T-helper 1 cell treated with Interleukin-12 subunit alpha and Interleukin-12 subunit beta and Interleukin-4 antibody, amounts not matched to agents 30 μg/mL and 1 μg/mL, for 36 hours (primary cell): ENCODE data around the gene KLHL41.
"Not testable (repeated sequence)": the region's sequence is repeated elsewhere in the genome, so short reads cannot be mapped to it uniquely, and the experiment has no call there.

Experiments used
- H3K27ac Mint-ChIP-seq: one replicate; pipeline ENCODE4 v1.8.0; 2021; ENCODE audit warnings: mild to moderate bottlenecking, mixed read lengths
- H3K27me3 Mint-ChIP-seq: one replicate; pipeline ENCODE4 v1.8.0; 2021; ENCODE audit warnings: low read depth, mixed read lengths
- H3K36me3 Mint-ChIP-seq: one replicate; pipeline ENCODE4 v1.8.0; 2021; ENCODE audit warnings: low read depth, mixed read lengths
- H3K4me1 Mint-ChIP-seq: one replicate; pipeline ENCODE4 v1.8.0; 2021; ENCODE audit warnings: low read depth, mixed read lengths
- H3K4me3 Mint-ChIP-seq: one replicate; pipeline ENCODE4 v1.8.0; 2021; ENCODE audit warnings: mild to moderate bottlenecking, moderate library complexity, mixed read lengths
- H3K9me3 Mint-ChIP-seq: one replicate; pipeline ENCODE4 v1.8.0; 2021; ENCODE audit warnings: mixed read lengths

KLHL41 gene

DNA sequence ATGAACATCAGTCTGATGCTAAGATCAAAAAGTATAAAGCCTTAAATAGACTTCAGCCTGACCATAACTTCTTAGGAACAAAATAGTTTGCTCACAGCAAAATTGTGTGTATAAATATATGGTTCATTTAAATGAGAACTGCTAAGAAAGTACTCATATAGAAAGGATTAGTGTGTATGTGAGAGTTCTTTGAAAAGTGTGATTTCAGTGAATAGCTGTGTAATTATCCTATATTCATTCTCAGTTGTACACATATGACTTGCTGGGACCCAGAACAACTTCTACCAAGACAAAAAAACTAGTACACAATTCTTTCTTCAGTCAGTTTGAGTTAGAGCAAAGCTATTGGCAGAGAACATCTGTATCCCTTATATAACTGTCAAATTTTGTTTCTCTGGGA is 23.0 kb upstream of the KLHL41 start:
- Mint-ChIP-seq H3K9me3 (no peaks in the 10 kb centered on the region), H3K27ac (no peak overlapping the region), H3K36me3 (no peaks in the 10 kb centered on the region), H3K4me1 (no peaks in the 10 kb centered on the region), H3K4me3 (no peak overlapping the region), H3K27me3 (no peaks in the 10 kb centered on the region)

DNA sequence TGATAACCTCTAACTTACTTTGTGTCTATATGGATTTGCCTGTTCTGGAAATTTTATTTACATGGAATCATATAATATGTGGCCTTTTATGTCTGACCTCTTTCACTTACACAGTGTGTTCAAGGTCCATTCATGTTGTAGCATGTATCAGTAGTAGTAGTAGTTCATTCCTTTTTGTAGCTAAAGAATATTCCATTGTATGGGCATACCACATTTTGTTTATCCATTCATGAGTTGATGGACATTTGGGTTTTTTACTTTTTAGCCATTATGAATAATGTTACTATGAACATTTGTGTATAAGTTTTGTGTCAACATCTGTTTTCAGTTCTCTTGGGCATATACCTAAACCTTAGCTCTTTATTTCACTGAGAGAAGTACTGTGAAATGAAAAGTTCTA is 18.7 kb upstream of the KLHL41 start:
- no peak overlapping the region for H3K4me3 Mint-ChIP-seq
- H3K4me1 Mint-ChIP-seq: no peaks in the 10 kb centered on the region
- H3K9me3 Mint-ChIP-seq: no peaks in the 10 kb centered on the region
- H3K27me3 Mint-ChIP-seq: no peaks in the 10 kb centered on the region
- H3K27ac Mint-ChIP-seq: no peak overlapping the region
- no peaks in the 10 kb centered on the region for H3K36me3 Mint-ChIP-seq

DNA sequence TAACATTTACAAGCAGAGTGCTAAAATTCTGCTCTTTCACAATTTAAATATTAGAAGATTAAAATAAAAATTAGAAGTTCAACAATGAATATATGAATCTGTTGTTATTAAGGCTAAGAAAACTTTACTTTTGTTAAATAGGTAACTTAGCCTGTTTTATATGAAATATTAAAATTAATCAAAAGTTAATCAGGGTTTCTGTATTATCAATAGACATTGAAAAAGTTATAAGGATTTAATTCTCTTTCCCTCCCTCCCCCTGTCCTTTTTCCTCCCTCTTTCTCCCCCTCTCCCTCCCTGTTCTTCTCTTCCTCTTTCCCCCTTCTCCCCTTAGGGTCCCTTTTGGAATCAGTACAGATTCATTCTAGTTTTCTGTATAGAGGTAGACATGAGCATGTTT is 18.1 kb upstream of the KLHL41 start:
- Mint-ChIP-seq H3K4me1 (no peaks in the 10 kb centered on the region), H3K36me3 (no peaks in the 10 kb centered on the region), H3K9me3 (no peaks in the 10 kb centered on the region), H3K4me3 (no peak overlapping the region), H3K27me3 (no peaks in the 10 kb centered on the region), H3K27ac (no peak overlapping the region)

DNA sequence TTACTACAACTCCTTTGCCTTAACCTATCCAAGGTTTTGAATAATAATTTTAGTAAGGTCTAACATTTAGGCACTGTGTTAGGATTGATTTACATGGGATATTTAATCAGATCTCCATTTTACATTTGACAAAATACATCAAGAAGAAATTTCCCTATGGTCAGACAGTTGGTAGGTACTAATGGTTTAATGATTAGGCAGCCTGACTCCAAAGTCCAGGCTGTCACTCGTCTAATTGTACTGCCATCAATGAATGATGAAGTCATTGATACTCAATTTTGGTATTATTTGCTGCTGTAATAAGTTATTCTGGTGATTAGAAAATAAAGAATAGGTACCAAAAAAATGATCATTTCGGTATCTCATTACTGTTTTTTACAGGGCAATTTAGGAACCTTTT is 16.1 kb upstream of the KLHL41 start:
- H3K4me1 Mint-ChIP-seq: no peaks in the 10 kb centered on the region
- no peaks in the 10 kb centered on the region for H3K36me3 Mint-ChIP-seq
- no peaks in the 10 kb centered on the region for H3K9me3 Mint-ChIP-seq
- no peaks in the 10 kb centered on the region for H3K27me3 Mint-ChIP-seq
- H3K27ac Mint-ChIP-seq: no peak overlapping the region
- no peak overlapping the region for H3K4me3 Mint-ChIP-seq

DNA sequence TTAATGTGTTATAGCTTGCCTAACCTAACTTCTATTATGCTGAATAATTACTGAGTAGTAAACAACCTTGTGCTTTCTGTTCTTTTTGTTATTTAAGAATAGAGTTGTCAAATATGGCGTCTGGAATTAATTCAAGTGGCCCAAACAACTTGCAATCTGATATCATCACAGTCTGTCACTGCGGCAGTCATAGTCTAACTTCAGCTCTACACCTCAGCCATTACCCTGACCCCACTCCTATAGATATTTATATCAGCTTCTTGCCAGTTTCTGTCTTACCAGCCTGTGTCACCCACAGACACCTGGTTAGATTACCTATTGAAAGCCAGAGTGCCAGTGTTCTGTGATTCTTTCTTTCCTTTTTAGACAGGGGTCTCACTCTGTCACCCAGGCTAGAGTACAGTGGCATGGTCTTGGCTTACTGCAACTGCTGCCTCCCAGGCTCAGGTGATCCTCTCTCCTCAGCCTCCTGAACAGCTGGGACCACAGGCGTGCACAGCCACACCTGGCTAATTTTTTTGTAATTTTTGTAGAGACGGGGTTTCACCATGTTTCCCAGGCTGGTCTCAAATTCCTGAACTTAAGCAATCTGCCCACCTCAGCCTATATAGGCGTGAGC is 14.1 kb upstream of the KLHL41 start:
- H3K27ac Mint-ChIP-seq: no peak overlapping the region
- H3K27me3 Mint-ChIP-seq: no peaks in the 10 kb centered on the region
- no peaks in the 10 kb centered on the region for H3K4me1 Mint-ChIP-seq
- H3K36me3 Mint-ChIP-seq: no peaks in the 10 kb centered on the region
- H3K9me3 Mint-ChIP-seq: no peaks in the 10 kb centered on the region
- no peak overlapping the region for H3K4me3 Mint-ChIP-seq

DNA sequence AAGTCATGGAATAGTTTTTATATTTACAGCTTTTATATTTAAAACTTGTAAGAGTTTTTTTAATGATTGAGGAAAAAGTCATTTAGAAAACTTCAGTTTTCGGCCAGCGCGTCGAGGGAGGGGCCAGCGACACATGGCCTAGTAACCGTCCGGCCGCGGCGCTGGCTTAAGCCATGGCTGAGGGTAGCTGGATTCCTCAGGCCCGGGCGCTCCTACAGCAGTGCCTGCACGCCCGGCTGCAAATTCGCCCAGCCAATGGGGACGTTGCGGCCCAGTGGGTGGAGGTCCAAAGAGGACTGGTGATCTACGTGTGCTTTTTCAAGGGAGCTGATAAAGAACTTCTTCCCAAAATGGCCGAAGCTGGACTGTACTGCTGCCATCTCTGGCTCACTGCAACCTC is 4.9 kb upstream of the KLHL41 start:
- Mint-ChIP-seq H3K4me1 (no peaks in the 10 kb centered on the region), H3K9me3 (no peaks in the 10 kb centered on the region), H3K27ac (no peak overlapping the region), H3K4me3 (no peak overlapping the region), H3K27me3 (no peaks in the 10 kb centered on the region), H3K36me3 (no peaks in the 10 kb centered on the region)

DNA sequence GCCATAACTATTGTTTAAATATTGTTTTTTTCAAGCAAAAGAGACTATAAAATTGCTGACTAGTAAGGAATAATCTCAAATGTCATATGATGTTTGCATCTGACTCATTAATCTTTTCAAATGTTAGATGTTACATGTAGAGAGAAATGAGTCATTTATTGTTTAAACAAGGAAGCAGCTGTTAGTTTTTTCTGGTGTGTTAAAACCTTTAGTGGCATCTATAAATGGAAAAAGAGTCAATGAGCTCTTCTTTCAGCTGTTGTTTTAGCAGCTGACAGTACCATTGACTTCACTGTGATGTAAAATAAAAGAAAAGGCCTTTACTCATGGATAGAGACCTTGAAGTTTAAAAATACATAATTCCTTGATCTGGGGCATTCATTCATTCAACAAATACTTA is 1.8 kb upstream of the KLHL41 start:
- H3K4me3 Mint-ChIP-seq: no peak overlapping the region
- peaks cover 5% of the 10 kb centered on the region for H3K27me3 Mint-ChIP-seq
- no peaks in the 10 kb centered on the region for H3K4me1 Mint-ChIP-seq
- H3K9me3 Mint-ChIP-seq: no peaks in the 10 kb centered on the region
- H3K36me3 Mint-ChIP-seq: no peaks in the 10 kb centered on the region
- no peak overlapping the region for H3K27ac Mint-ChIP-seq

DNA sequence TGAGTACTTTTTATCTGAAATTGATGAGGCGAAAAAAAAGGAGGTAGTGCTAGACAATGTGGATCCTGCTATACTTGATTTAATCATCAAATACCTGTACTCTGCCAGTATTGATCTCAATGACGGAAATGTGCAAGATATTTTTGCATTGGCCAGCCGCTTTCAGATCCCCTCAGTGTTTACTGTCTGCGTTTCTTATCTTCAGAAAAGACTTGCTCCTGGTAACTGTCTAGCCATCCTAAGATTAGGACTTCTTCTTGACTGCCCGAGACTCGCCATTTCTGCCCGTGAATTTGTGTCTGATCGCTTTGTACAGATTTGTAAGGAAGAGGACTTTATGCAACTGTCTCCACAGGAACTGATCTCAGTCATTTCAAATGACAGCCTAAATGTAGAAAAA is 453 bp downstream of the KLHL41 start:
- no peak overlapping the region for H3K4me3 Mint-ChIP-seq
- H3K4me1 Mint-ChIP-seq: no peaks in the 10 kb centered on the region
- H3K36me3 Mint-ChIP-seq: no peaks in the 10 kb centered on the region
- peaks cover 5% of the 10 kb centered on the region for H3K27me3 Mint-ChIP-seq
- no peak overlapping the region for H3K27ac Mint-ChIP-seq
- no peaks in the 10 kb centered on the region for H3K9me3 Mint-ChIP-seq

DNA sequence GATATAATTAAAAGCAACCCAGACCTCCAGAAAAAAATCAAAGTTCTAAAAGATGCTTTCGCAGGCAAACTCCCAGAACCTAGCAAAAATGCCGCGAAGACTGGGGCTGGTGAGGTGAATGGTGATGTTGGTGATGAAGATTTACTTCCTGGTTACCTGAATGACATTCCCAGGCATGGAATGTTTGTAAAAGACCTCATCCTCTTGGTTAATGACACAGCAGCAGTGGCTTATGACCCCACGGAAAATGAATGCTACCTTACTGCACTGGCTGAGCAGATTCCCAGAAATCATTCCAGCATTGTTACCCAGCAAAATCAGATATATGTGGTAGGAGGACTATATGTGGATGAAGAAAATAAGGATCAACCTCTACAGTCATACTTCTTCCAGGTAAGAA is 994 bp downstream of the KLHL41 start:
- Mint-ChIP-seq H3K9me3 (no peaks in the 10 kb centered on the region), H3K4me3 (no peak overlapping the region), H3K27me3 (peaks cover 5% of the 10 kb centered on the region), H3K36me3 (no peaks in the 10 kb centered on the region), H3K27ac (no peak overlapping the region), H3K4me1 (no peaks in the 10 kb centered on the region)

DNA sequence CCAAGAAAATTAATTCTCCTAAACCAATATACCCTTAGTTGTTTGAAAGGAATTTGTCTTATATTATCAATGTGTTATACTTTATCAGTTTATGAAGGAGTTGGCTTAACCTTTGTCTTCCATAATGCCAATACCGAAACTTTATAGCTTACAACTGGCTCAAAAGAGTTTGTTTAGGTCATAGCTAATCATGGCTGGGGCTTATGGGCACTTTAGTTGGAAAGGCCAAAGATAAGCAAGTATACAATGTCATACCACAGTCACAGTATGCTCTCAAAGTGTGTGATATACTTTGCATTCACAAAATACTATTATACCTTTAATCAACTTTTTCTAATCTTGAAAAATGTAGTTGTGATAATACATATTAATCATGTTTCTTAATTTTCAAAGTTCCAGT is 2.3 kb downstream of the KLHL41 start:
- Mint-ChIP-seq H3K27me3 (peaks cover 11% of the 10 kb centered on the region), H3K36me3 (no peaks in the 10 kb centered on the region), H3K4me1 (no peaks in the 10 kb centered on the region), H3K9me3 (no peaks in the 10 kb centered on the region), H3K27ac (no peak overlapping the region), H3K4me3 (no peak overlapping the region)

DNA sequence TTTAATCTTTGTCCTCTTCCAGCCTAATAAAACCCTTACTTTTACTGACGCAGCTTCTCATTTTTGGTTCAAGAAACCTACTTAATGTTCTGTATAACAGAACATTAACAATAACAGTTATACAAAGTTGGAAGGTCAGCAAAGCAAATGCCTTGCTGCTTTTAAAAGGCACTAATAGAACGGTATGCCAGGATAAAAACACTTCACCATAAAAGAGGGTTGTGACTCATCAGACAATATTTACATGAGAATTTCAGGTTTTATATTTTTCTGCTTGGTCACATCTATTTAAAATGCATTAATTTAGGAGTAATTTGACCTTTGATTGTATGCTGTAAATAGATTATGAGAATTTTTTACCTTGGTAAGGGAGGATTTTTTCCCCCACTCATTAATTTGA is 3.0 kb downstream of the KLHL41 start:
- no peak overlapping the region for H3K27ac Mint-ChIP-seq
- peaks cover 11% of the 10 kb centered on the region for H3K27me3 Mint-ChIP-seq
- no peaks in the 10 kb centered on the region for H3K9me3 Mint-ChIP-seq
- H3K4me1 Mint-ChIP-seq: no peaks in the 10 kb centered on the region
- H3K4me3 Mint-ChIP-seq: no peak overlapping the region
- H3K36me3 Mint-ChIP-seq: no peaks in the 10 kb centered on the region

DNA sequence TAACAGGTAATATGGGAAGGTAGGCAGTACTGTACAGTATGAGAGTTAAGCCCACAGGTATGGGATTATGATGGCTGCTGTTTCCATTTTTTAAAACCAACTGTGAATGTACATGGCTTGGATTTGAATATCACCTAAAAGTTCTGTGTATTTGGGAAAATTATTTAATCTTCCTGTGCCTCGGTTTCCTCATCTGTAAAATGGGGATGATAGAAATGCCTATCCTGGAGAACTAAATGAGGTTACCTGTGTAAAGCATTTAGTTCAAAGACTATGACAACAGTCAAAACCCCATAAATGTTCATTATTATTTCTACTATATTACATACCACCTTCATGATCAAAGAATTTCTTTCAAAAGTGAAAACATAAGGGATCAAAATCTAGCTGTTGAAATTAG is 3.6 kb downstream of the KLHL41 start:
- Mint-ChIP-seq H3K36me3 (no peaks in the 10 kb centered on the region), H3K4me1 (no peaks in the 10 kb centered on the region), H3K27me3 (peaks cover 11% of the 10 kb centered on the region), H3K27ac (no peak overlapping the region), H3K4me3 (no peak overlapping the region), H3K9me3 (no peaks in the 10 kb centered on the region)

DNA sequence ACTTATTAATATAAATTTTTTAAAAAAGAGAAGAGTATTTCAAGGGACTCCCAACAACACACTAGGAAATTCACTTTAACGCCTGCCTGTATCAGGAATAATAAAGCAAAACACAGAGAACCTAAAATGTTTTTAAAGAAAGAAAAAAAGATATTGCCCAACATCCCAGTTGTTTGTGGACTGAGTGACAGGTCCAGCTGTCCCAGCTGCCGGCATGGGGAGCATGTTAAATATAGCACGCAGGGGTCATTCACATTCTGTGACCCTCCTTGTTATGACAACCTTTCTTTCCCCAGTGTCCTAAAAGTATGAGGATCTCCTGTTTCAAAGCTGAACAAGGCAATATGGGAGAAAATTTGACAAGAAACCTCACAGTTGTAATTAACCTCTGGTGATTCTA is 4.4 kb downstream of the KLHL41 start:
- H3K27me3 Mint-ChIP-seq: peaks cover 11% of the 10 kb centered on the region
- H3K36me3 Mint-ChIP-seq: no peaks in the 10 kb centered on the region
- no peak overlapping the region for H3K4me3 Mint-ChIP-seq
- H3K27ac Mint-ChIP-seq: no peak overlapping the region
- H3K9me3 Mint-ChIP-seq: no peaks in the 10 kb centered on the region
- H3K4me1 Mint-ChIP-seq: no peaks in the 10 kb centered on the region

DNA sequence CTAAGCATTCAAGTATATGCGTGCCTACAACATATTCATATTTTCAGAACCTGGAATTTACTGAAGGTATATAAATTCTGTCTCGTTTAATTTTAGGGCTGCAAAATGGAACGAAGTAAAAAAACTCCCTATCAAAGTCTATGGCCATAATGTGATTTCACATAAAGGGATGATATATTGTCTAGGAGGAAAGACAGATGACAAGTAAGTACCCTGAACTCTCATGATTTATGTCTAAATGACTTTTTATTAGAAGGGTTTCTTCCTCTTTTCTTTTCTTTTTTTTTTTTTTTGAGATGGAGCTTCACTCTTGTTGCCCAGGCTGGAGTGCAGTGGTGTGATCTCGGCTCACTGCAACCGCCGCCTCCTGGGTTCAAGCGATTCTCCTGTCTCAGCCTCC is 5.3 kb downstream of the KLHL41 start:
- not testable (repeated sequence) for H3K36me3 Mint-ChIP-seq, H3K27ac Mint-ChIP-seq, H3K9me3 Mint-ChIP-seq, H3K4me3 Mint-ChIP-seq, H3K4me1 Mint-ChIP-seq
- H3K27me3 Mint-ChIP-seq: peaks cover 11% of the 10 kb centered on the region

DNA sequence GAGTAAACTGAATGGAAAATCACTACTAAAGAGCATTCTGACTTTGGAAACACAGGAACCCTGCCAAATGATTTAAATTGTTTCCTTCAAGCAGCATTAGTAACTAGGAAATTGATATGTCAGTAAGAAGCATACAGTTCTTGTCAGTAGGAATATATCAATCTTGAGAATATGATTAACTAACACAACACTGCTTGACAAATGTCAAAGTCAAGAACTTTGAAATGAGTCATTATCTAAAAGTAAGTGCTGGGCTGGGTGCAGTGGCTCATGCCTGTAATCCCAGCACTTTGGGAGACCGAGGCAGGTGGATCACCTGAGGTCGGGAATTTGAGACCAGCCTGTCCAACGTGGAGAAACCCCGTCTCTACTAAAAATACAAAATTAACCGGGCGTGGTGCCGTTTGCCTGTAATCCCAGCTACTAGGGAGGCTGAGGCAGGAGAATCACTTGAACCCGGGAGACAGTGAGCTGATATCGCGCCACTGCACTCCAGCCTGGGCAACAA is 7.0 kb downstream of the KLHL41 start:
- H3K9me3 Mint-ChIP-seq, H3K4me1 Mint-ChIP-seq, H3K36me3 Mint-ChIP-seq, H3K27ac Mint-ChIP-seq, H3K27me3 Mint-ChIP-seq, H3K4me3 Mint-ChIP-seq: not testable (repeated sequence)

DNA sequence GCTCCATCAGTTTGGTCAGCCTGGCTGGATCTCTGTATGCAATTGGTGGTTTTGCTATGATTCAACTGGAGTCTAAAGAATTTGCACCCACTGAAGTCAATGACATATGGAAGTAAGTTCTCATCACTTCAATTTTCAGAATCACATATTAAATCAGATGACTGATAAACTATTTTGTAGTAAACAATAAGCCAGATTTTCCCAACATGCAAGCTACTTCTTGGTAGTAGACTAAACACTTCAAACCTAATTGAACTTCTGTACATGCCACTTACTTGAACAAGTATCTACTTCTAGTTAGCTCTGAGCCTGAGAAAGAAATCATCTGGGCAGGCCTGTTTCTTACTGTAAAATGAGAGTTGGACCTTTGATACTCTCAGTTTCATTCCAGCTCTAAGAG is 11.4 kb downstream of the KLHL41 start:
- peaks cover 2% of the 10 kb centered on the region for H3K36me3 Mint-ChIP-seq
- peaks cover 1% of the 10 kb centered on the region for H3K27me3 Mint-ChIP-seq
- no peaks in the 10 kb centered on the region for H3K4me1 Mint-ChIP-seq
- no peak overlapping the region for H3K27ac Mint-ChIP-seq
- no peak overlapping the region for H3K4me3 Mint-ChIP-seq
- no peaks in the 10 kb centered on the region for H3K9me3 Mint-ChIP-seq
